ENCODE results near the gene DOCK9. TPM values are rescaled to one million over a fixed set of nuclear protein-coding genes. Genes with fewer than 3 reads are reported as not detected.

The DOCK9 gene
- total RNA-seq, 1 donor from 2014 or later = 21.0 TPM

- H3K27ac Mint-ChIP-seq = no peak overlapping the region
- no peaks in the 10 kb centered on the region for H3K4me1 Mint-ChIP-seq
- peaks cover 19% of the 10 kb centered on the region for H3K27me3 Mint-ChIP-seq (ENCODE audit: low read depth)
- H3K9me3 Mint-ChIP-seq = no peaks in the 10 kb centered on the region
- no peaks in the 10 kb centered on the region for H3K36me3 Mint-ChIP-seq
- DNase-seq (ENCODE audit: low spot score in 2 of 2, unreplicated experiment in 2 of 2) = no peak
- TF ChIP-seq CTCF (IDR thresholded peaks at IDR 0.05; ENCODE audit: unreplicated experiment) = no peak
- no peak overlapping the region for H3K4me3 Mint-ChIP-seq
These were observed 189.9 kb downstream of the DOCK9 start for GRCh38 chr13:98787996-98788395.

GRCh38 chr13:98787173-98787572, 190.7 kb downstream of the DOCK9 start:
- H3K27me3 Mint-ChIP-seq (ENCODE audit: low read depth) = peaks cover 19% of the 10 kb centered on the region
- no peak for TF ChIP-seq CTCF (IDR thresholded peaks at IDR 0.05; ENCODE audit: unreplicated experiment)
- no peak overlapping the region for H3K27ac Mint-ChIP-seq
- no peaks in the 10 kb centered on the region for H3K36me3 Mint-ChIP-seq
- no peaks in the 10 kb centered on the region for H3K4me1 Mint-ChIP-seq
- H3K4me3 Mint-ChIP-seq = no peak overlapping the region
- H3K9me3 Mint-ChIP-seq = no peaks in the 10 kb centered on the region
- no peak for DNase-seq (ENCODE audit: low spot score in 2 of 2, unreplicated experiment in 2 of 2)

GRCh38 chr13:98786023-98786422, 191.8 kb downstream of the DOCK9 start:
- Mint-ChIP-seq H3K4me3 (no peak overlapping the region), H3K27ac (no peak overlapping the region), H3K36me3 (no peaks in the 10 kb centered on the region), H3K9me3 (no peaks in the 10 kb centered on the region), H3K4me1 (no peaks in the 10 kb centered on the region), H3K27me3 (ENCODE audit: low read depth) (peaks cover 21% of the 10 kb centered on the region)
- no peak for TF ChIP-seq CTCF (IDR thresholded peaks at IDR 0.05; ENCODE audit: unreplicated experiment)
- no peak for DNase-seq (ENCODE audit: low spot score in 2 of 2, unreplicated experiment in 2 of 2)

- Mint-ChIP-seq H3K9me3 (peaks cover 4% of the 10 kb centered on the region), H3K27ac (no peak overlapping the region), H3K4me1 (no peaks in the 10 kb centered on the region), H3K4me3 (no peak overlapping the region), H3K36me3 (no peaks in the 10 kb centered on the region), H3K27me3 (ENCODE audit: low read depth) (peaks cover 21% of the 10 kb centered on the region)
- no peak for DNase-seq (ENCODE audit: low spot score in 2 of 2, unreplicated experiment in 2 of 2)
- no peak for TF ChIP-seq CTCF (IDR thresholded peaks at IDR 0.05; ENCODE audit: unreplicated experiment)
These were observed 192.5 kb downstream of the DOCK9 start for GRCh38 chr13:98785405-98785804.

GRCh38 chr13:98784666-98785065, 193.2 kb downstream of the DOCK9 start:
- no peak for DNase-seq (ENCODE audit: low spot score in 2 of 2, unreplicated experiment in 2 of 2)
- Mint-ChIP-seq H3K4me1 (no peaks in the 10 kb centered on the region), H3K9me3 (peaks cover 4% of the 10 kb centered on the region), H3K4me3 (no peak overlapping the region), H3K27ac (no peak overlapping the region), H3K27me3 (ENCODE audit: low read depth) (peaks cover 21% of the 10 kb centered on the region), H3K36me3 (no peaks in the 10 kb centered on the region)
- no peak for TF ChIP-seq CTCF (IDR thresholded peaks at IDR 0.05; ENCODE audit: unreplicated experiment)

- H3K36me3 Mint-ChIP-seq = no peaks in the 10 kb centered on the region
- no peak overlapping the region for H3K4me3 Mint-ChIP-seq
- peaks cover 21% of the 10 kb centered on the region for H3K27me3 Mint-ChIP-seq (ENCODE audit: low read depth)
- no peaks in the 10 kb centered on the region for H3K4me1 Mint-ChIP-seq
- no peak for TF ChIP-seq CTCF (IDR thresholded peaks at IDR 0.05; ENCODE audit: unreplicated experiment)
- peaks cover 4% of the 10 kb centered on the region for H3K9me3 Mint-ChIP-seq
- no peak overlapping the region for H3K27ac Mint-ChIP-seq
- DNase-seq (ENCODE audit: low spot score in 2 of 2, unreplicated experiment in 2 of 2) = no peak
These were observed 193.9 kb downstream of the DOCK9 start for GRCh38 chr13:98783856-98784478.

Data from mesothelial cell of epicardium (in vitro differentiated cells).